Fibroblast of lung (primary cell): ENCODE results near the gene LITAF.

Source experiments
- EZH2 ChIP-seq: IDR thresholded peaks from 2 replicates; pipeline ENCODE4 v1.5.1; 2012; ENCODE audit warnings: low read length, control low read depth, mild to moderate bottlenecking; ENCODE audit errors: missing control alignments
- TF ChIP-seq, protein P1 (sequence below), 2 donors: IDR thresholded peaks in 1 of 2; conservative IDR thresholded peaks in 1 of 2; 1 replicate in 1 of 2; 2 replicates in 1 of 2; pipeline ENCODE4 v1.5.1; 2011 to 2012; ENCODE audit warnings: low read length in 2 of 2, control low read depth in 1 of 2, inconsistent platforms in 1 of 2, low read depth in 1 of 2, mild to moderate bottlenecking in 1 of 2

DNA sequence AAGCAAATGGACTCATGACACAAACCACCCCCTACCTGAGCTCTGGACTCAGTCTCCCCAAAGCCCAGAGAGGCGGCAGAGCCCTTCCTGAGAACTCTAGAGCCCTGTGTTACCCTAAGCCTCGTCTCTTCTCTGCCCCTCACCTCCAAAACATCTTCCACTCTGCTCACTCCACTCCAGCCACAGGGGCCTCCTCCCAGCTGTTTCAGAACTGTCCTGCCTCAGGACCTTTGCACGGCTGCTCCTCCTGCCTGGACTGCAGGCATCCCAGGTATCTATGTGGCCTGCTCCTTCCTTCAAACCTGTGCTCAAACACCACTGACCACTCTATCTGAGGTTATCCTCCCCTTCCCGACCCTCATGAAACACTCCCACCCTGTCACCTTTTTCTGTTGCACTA, 12.9 kb upstream of the LITAF start:
- TF ChIP-seq, protein P1, sequence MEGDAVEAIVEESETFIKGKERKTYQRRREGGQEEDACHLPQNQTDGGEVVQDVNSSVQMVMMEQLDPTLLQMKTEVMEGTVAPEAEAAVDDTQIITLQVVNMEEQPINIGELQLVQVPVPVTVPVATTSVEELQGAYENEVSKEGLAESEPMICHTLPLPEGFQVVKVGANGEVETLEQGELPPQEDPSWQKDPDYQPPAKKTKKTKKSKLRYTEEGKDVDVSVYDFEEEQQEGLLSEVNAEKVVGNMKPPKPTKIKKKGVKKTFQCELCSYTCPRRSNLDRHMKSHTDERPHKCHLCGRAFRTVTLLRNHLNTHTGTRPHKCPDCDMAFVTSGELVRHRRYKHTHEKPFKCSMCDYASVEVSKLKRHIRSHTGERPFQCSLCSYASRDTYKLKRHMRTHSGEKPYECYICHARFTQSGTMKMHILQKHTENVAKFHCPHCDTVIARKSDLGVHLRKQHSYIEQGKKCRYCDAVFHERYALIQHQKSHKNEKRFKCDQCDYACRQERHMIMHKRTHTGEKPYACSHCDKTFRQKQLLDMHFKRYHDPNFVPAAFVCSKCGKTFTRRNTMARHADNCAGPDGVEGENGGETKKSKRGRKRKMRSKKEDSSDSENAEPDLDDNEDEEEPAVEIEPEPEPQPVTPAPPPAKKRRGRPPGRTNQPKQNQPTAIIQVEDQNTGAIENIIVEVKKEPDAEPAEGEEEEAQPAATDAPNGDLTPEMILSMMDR (conservative IDR thresholded peaks at IDR 0.05 in 1 of 2, IDR thresholded peaks at IDR 0.05 in 1 of 2; ENCODE audit: low read depth in 1 of 2, low read length in 2 of 2), result no peak
- TF ChIP-seq EZH2, result no peak
